ENCODE data around the gene FUBP3. TPM values are rescaled to one million over a fixed set of nuclear protein-coding genes. Genes with fewer than 3 reads are reported as not detected.

FUBP3 gene
- total RNA-seq (2014; rRNA removed; shearing (Covaris generic)): 97.9 and 99.5 TPM in 2 replicates

- Histone ChIP-seq H3K27ac (peak within 1 kb of the TSS; percentile 82), H3K27me3 (no peaks in the 10 kb centered on the region)
Measured at GRCh38 chr9:130578865-130579737, at the start of gene FUBP3. Gene FUBP3, plus strand, starts transcription at chr9:130579577. Its CDS starts 104 bp downstream, at chr9:130579681.

GRCh38 chr9:130530938-130531337 is 48.4 kb upstream of the FUBP3 start:
- no peak overlapping the region for H3K4me3 ChIP-seq
- peaks cover 11% of the 10 kb centered on the region for H3K4me1 ChIP-seq
- peak in 1 of 2 experiments; percentile 55 for DNase-seq
- H3K27ac ChIP-seq: no peak overlapping the region
- H3K36me3 ChIP-seq: no peaks in the 10 kb centered on the region
- no peaks in the 10 kb centered on the region for H3K27me3 ChIP-seq
- H3K9me3 ChIP-seq (replicated peaks): no peaks in the 10 kb centered on the region

More at GRCh38 chr9:130578865-130579737, at the start of gene FUBP3:
- Histone ChIP-seq H3K36me3 (peaks cover 18% of the 10 kb centered on the region), H3K4me1 (no peaks in the 10 kb centered on the region), H3K9me3 (replicated peaks) (no peaks in the 10 kb centered on the region), H3K4me3 (peak within 1 kb of the TSS; percentile 87)
- DNase-seq: peak; percentile 95 to 97

- H3K4me1 ChIP-seq: peaks cover 12% of the 10 kb centered on the region
- H3K4me3 ChIP-seq: no peak overlapping the region
- no peak overlapping the region for H3K27ac ChIP-seq
- H3K27me3 ChIP-seq: no peaks in the 10 kb centered on the region; the same call in 1 of the 2 replicates
- no peaks in the 10 kb centered on the region for H3K36me3 ChIP-seq
- DNase-seq: no peak
- no peaks in the 10 kb centered on the region for H3K9me3 ChIP-seq (replicated peaks)
Measured at GRCh38 chr9:130531670-130532069, 47.7 kb upstream of the FUBP3 start.

GRCh38 chr9:130532426-130533080 is 46.8 kb upstream of the FUBP3 start:
- H3K4me1 ChIP-seq: peaks cover 12% of the 10 kb centered on the region
- no peak overlapping the region for H3K4me3 ChIP-seq
- no peak for DNase-seq
- H3K27me3 ChIP-seq: no peaks in the 10 kb centered on the region; the same call in 1 of the 2 replicates
- no peak overlapping the region for H3K27ac ChIP-seq
- H3K36me3 ChIP-seq: no peaks in the 10 kb centered on the region
- H3K9me3 ChIP-seq (replicated peaks): no peaks in the 10 kb centered on the region

- no peaks in the 10 kb centered on the region for H3K9me3 ChIP-seq (replicated peaks)
- H3K4me1 ChIP-seq: peaks cover 16% of the 10 kb centered on the region
- H3K27ac ChIP-seq: peak overlapping the region; percentile 4; the same call in 1 of the 2 replicates
- H3K4me3 ChIP-seq: peak overlapping the region; percentile 58
- no peaks in the 10 kb centered on the region for H3K36me3 ChIP-seq
- DNase-seq: peak; percentile 64 to 79
- peaks cover 5% of the 10 kb centered on the region; the same call in 1 of the 2 replicates for H3K27me3 ChIP-seq
Measured at GRCh38 chr9:130535818-130536521, 43.4 kb upstream of the FUBP3 start.

GRCh38 chr9:130536701-130537107 is 42.7 kb upstream of the FUBP3 start:
- H3K27me3 ChIP-seq: peaks cover 5% of the 10 kb centered on the region; the same call in 1 of the 2 replicates
- H3K27ac ChIP-seq: no peak overlapping the region
- no peak overlapping the region for H3K4me3 ChIP-seq
- no peaks in the 10 kb centered on the region for H3K36me3 ChIP-seq
- H3K9me3 ChIP-seq (replicated peaks): no peaks in the 10 kb centered on the region
- H3K4me1 ChIP-seq: peaks cover 12% of the 10 kb centered on the region
- DNase-seq: no peak

GRCh38 chr9:130537346-130538050 is 41.9 kb upstream of the FUBP3 start:
- Histone ChIP-seq H3K4me1 (peaks cover 12% of the 10 kb centered on the region), H3K9me3 (replicated peaks) (no peaks in the 10 kb centered on the region), H3K27me3 (peaks cover 5% of the 10 kb centered on the region; the same call in 1 of the 2 replicates), H3K4me3 (no peak overlapping the region), H3K36me3 (no peaks in the 10 kb centered on the region), H3K27ac (no peak overlapping the region)
- peak in 1 of 2 experiments; percentile 37 for DNase-seq

GRCh38 chr9:130539420-130540223 is 39.8 kb upstream of the FUBP3 start:
- no peaks in the 10 kb centered on the region for H3K9me3 ChIP-seq (replicated peaks)
- DNase-seq: no peak
- H3K4me3 ChIP-seq: no peak overlapping the region
- no peaks in the 10 kb centered on the region for H3K36me3 ChIP-seq
- peaks cover 20% of the 10 kb centered on the region for H3K4me1 ChIP-seq
- no peak overlapping the region for H3K27ac ChIP-seq
- H3K27me3 ChIP-seq: peaks cover 6% of the 10 kb centered on the region; the same call in 1 of the 2 replicates

GRCh38 chr9:130541533-130541932 is 37.8 kb upstream of the FUBP3 start:
- H3K27ac ChIP-seq: no peak overlapping the region
- no peaks in the 10 kb centered on the region for H3K36me3 ChIP-seq
- H3K27me3 ChIP-seq: peaks cover 16% of the 10 kb centered on the region; the same call in 1 of the 2 replicates
- H3K4me3 ChIP-seq: no peak overlapping the region
- DNase-seq: no peak
- H3K9me3 ChIP-seq (replicated peaks): no peaks in the 10 kb centered on the region
- H3K4me1 ChIP-seq: peaks cover 20% of the 10 kb centered on the region

- Histone ChIP-seq H3K4me3 (no peak overlapping the region), H3K27ac (no peak overlapping the region), H3K36me3 (no peaks in the 10 kb centered on the region), H3K4me1 (peaks cover 17% of the 10 kb centered on the region), H3K27me3 (peaks cover 16% of the 10 kb centered on the region; the same call in 1 of the 2 replicates), H3K9me3 (replicated peaks) (no peaks in the 10 kb centered on the region)
- no peak for DNase-seq
Measured at GRCh38 chr9:130542038-130542437, 37.3 kb upstream of the FUBP3 start.

- Histone ChIP-seq H3K27ac (no peak overlapping the region), H3K36me3 (no peaks in the 10 kb centered on the region), H3K4me1 (peaks cover 17% of the 10 kb centered on the region), H3K27me3 (peaks cover 16% of the 10 kb centered on the region; the same call in 1 of the 2 replicates), H3K4me3 (no peak overlapping the region), H3K9me3 (replicated peaks) (no peaks in the 10 kb centered on the region)
- peak in 1 of 2 experiments; percentile 38 for DNase-seq
Measured at GRCh38 chr9:130542457-130543228, 36.7 kb upstream of the FUBP3 start.

GRCh38 chr9:130543368-130543767 is 36.0 kb upstream of the FUBP3 start:
- Histone ChIP-seq H3K36me3 (no peaks in the 10 kb centered on the region), H3K9me3 (replicated peaks) (no peaks in the 10 kb centered on the region), H3K4me3 (no peak overlapping the region), H3K27ac (no peak overlapping the region), H3K4me1 (peaks cover 13% of the 10 kb centered on the region; the same call in 1 of the 2 replicates), H3K27me3 (peaks cover 19% of the 10 kb centered on the region; the same call in 1 of the 2 replicates)
- no peak for DNase-seq
